Pancreas (tissue), 10 donors: ENCODE data around the gene CNIH2. TPM values are rescaled to one million over a fixed set of nuclear protein-coding genes. Genes with fewer than 3 reads are reported as not detected.
A peak's percentile ranks its signal among the peaks of the same experiment; 100 is the strongest.

ENCODE experiments used
- ATAC-seq, 4 donors: fragments of 200-7000 bp; cut with Tn5 transposase; one replicate each; pipeline versions ENCODE4 v1.8.0 to v1.9.1; 2020; ENCODE audit warnings: mild to moderate bottlenecking in 4 of 4, moderate library complexity in 4 of 4
- DNase-seq, 6 donors: peaks; one replicate each; pipeline ENCODE4 v3.0.0-alpha.2; 2020
- FAIRE-seq: peaks from 2 replicates; lab custom pipeline; 2012; peaks lifted over from hg19 to GRCh38; lab: Jason Lieb, UNC
- H3K27ac ChIP-seq, 4 donors: fragments of 200-600 bp; sonication (generic); 1 replicate in 3 of 4; 2 replicates in 1 of 4; pipeline versions ENCODE4 v1.5.0 to v1.8.0; 2020
- H3K27me3 ChIP-seq, 4 donors: fragments of 200-600 bp; one replicate each; pipeline ENCODE4 v1.8.0; 2021
- H3K36me3 ChIP-seq, 3 donors: fragments of 200-600 bp; sonication (generic) in 1 of 3; one replicate each; pipeline versions ENCODE4 v1.5.0 to v1.8.0; 2020 to 2021
- H3K4me1 ChIP-seq, 3 donors: fragments of 200-600 bp; one replicate each; pipeline ENCODE4 v1.8.0; 2021
- H3K4me3 ChIP-seq, 4 donors: fragments of 200-600 bp; sonication (generic) in 2 of 4; one replicate each; pipeline versions ENCODE4 v1.5.0 to v1.8.0; 2020 to 2021
- H3K9me3 ChIP-seq, 4 donors: fragments of 200-600 bp; one replicate each; pipeline ENCODE4 v1.8.0; 2021
- CTCF ChIP-seq, 4 donors: fragments of 200-600 bp; sonication (generic) in 3 of 4; IDR thresholded peaks; one replicate each; pipeline versions ENCODE4 v1.5.0 to v1.8.0; 2021; ENCODE audit warnings: antibody characterized with exemption in 4 of 4
- WGBS, 2 donors: extraction: QIAGEN DNeasy Blood & Tissue Kit; methylation state at CpG; one replicate each; pipeline ENCODE4 v1.1.7; 2013; 5-methylcytosine and 5-hydroxymethylcytosine counted together
- intact Hi-C, 3 donors: fragments of 100-400 bp; cut with DNase I; formaldehyde crosslinking; loops; one replicate each; pipeline versions ENCODE4 v1.11.1 to v1.14.2; 2022
- polyA plus RNA-seq, 2 donors: library from polyadenylated mRNA; stranded (reverse); fragments of 200-250 nt; gene quantifications; one replicate each; pipeline ENCODE4 v1.2.3, GENCODE V29; 2013
- total RNA-seq, 6 donors: library from RNA; stranded (reverse); fragmentation: NEBNext Ultra II Directional in 4 of 6; extraction: Animal tissue kit (Norgen Biotek cat#: 25700) in 4 of 6; gene quantifications; one replicate each; pipeline versions ENCODE4 v1.2.1 to v1.2.4, GENCODE V29; 2021 to 2023
- donor health status: healthy with polysubstance abuse.
- donor health status: DM: no; HTN: no; CAD: no; lungs with moderate emphysema.
- donor health status: DM: no; HTN: no; CAD: no.
- donor health status: control.
- donor health status: control.
- donor health status: Bipolar disorder and iron deficiency.
- donor health status: DM: yes; HTN: yes; CAD: no.
- donor health status: DM: no; HTN: no; CAD: no.
- donor health status: DM: no; HTN: no; CAD: no.
- donor health status: DM: yes; HTN: yes; CAD: no.

The CNIH2 gene
- total and polyA plus RNA-seq, 8 donors: 0.83 to 34.3 (median 3.8) TPM

DNA sequence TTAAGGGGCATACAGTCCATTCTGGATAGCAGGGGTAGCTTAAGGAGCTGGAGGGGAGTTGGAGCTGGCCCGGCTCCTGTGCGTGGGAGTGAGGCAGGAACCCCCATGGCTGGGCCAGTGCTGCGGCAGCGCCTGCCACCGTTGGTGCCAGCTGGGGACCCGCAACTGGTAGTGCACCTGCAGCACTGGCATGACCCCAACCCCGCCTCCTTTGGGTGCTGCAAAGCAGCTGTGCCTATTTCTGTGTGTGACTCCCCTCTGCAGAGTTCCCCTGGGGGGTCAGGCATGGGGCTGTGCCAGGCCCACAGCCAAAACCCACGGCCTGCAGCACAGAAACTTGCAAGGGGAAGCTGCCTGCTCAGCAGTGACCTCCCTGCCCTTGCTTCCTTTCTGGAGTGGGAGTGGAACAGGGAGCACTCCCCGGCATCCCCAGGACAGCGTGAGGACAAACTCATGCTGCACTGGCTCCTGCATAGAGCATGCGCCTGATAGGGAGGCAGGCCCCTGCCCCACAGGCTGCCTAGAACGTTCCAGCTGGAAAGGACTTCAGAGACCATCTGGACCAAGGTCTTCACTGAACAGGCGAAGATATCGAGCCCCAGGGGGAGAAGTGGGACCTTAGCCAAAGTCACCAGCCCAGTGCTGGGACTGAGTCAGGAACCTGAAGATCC lies 35.7 kb upstream of the CNIH2 start:
- Histone ChIP-seq H3K36me3 (peaks cover 0 to 26% (median 7%) of the 10 kb centered on the region in 3 donors), H3K4me1 (no peaks in the 10 kb centered on the region), H3K9me3 (no peaks in the 10 kb centered on the region), H3K4me3 (no peak overlapping the region), H3K27ac (no peak overlapping the region), H3K27me3 (no peaks in the 10 kb centered on the region)
- DNase-seq: no peak
- WGBS, 2 donors: 67 to 72% methylated on average over 14 of the region's 14 CpGs
- FAIRE-seq: no peak
- no peak for TF ChIP-seq CTCF (IDR thresholded peaks at IDR 0.05)
- ATAC-seq: peak in 1 of 4 donors; percentile 6
- intact Hi-C loops: no loop called here

- 83% methylated on average over 13 of the region's 13 CpGs for WGBS, 2 donors
- peaks cover 0 to 21% (median 3%) of the 10 kb centered on the region in 3 donors for H3K36me3 ChIP-seq
- intact Hi-C loops: no loop called here
Observed at GRCh38 chr11:66243782-66244535, 34.0 kb upstream of the CNIH2 start.

DNA sequence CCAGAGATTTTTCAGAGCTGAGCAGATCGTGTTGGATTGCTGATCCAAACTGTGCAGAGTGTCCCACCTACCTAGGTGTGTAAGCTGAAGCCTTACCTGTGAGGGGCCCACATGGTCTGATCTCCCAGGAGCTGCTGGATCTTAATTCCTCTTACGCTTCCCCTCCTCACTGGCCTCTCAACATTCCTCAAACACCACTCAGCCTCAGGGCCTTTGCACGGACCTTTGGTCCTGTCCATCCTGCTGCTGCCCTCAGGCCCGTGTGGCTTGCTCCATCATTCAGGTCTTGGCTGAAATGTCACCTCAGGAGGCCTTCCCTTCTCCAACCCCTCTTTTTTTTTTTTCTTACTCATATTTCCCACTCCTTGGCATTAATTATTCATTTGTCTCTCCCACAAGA lies 30.7 kb upstream of the CNIH2 start:
- Histone ChIP-seq H3K9me3 (no peaks in the 10 kb centered on the region), H3K4me1 (no peaks in the 10 kb centered on the region), H3K4me3 (no peak overlapping the region), H3K27ac (no peak overlapping the region), H3K36me3 (peaks cover 0 to 2% (median 0%) of the 10 kb centered on the region in 3 donors), H3K27me3 (no peaks in the 10 kb centered on the region)
- WGBS, 2 donors: 91 to 98% methylated on average over 4 of the region's 4 CpGs
- no peak for DNase-seq
- FAIRE-seq: no peak
- no peak for TF ChIP-seq CTCF (IDR thresholded peaks at IDR 0.05)
- intact Hi-C loops: no loop called here
- ATAC-seq: no peak

More at GRCh38 chr11:66243782-66244535, 34.0 kb upstream of the CNIH2 start:
- FAIRE-seq (no peak), DNase-seq (no peak), ATAC-seq (no peak)
- Histone ChIP-seq H3K4me1 (no peaks in the 10 kb centered on the region), H3K9me3 (no peaks in the 10 kb centered on the region), H3K4me3 (no peak overlapping the region), H3K27me3 (no peaks in the 10 kb centered on the region), H3K27ac (no peak overlapping the region)
- no peak for TF ChIP-seq CTCF (IDR thresholded peaks at IDR 0.05)

DNA sequence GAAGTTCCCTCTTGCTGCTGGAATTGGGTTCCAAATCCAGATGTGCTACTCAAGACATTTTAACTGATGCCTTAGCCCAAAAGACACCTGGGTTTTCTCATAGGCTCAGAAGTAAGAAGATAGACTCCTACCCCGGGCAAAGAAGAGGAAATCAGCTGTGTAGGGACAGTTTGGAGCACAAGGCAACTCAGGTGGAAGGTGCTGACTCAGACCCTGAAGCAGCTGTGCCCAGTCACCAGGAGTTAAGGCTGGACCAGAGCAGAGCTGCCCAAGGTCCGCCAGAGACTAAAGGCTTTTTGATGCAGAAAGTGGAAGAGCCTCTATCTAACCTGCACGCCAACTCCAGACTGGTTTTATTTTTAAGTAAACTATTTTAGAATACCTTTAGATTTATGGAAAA lies 30.2 kb upstream of the CNIH2 start:
- Histone ChIP-seq H3K27ac (no peak overlapping the region), H3K27me3 (no peaks in the 10 kb centered on the region), H3K9me3 (no peaks in the 10 kb centered on the region), H3K4me3 (no peak overlapping the region), H3K36me3 (no peaks in the 10 kb centered on the region), H3K4me1 (no peaks in the 10 kb centered on the region)
- intact Hi-C loops: no loop called here
- 82 to 85% methylated on average over 3 of the region's 3 CpGs for WGBS, 2 donors
- TF ChIP-seq CTCF (IDR thresholded peaks at IDR 0.05): no peak
- FAIRE-seq (no peak), DNase-seq (no peak), ATAC-seq (peak in 1 of 4 donors; percentile 41)

GRCh38 chr11:66248903-66249302 lies 29.1 kb upstream of the CNIH2 start:
- TF ChIP-seq CTCF (IDR thresholded peaks at IDR 0.05): no peak
- Histone ChIP-seq H3K27me3 (no peaks in the 10 kb centered on the region), H3K27ac (no peak overlapping the region), H3K4me1 (no peaks in the 10 kb centered on the region), H3K9me3 (no peaks in the 10 kb centered on the region), H3K4me3 (no peak overlapping the region), H3K36me3 (no peaks in the 10 kb centered on the region)
- no peak for ATAC-seq
- 75% methylated on average over 6 of the region's 6 CpGs for WGBS, 2 donors
- FAIRE-seq: no peak
- intact Hi-C loops: no loop called here
- DNase-seq: no peak
